Fibroblast of villous mesenchyme (primary cell): ENCODE results near the gene IFFO2. TPM values are rescaled to one million over a fixed set of nuclear protein-coding genes. Genes with fewer than 3 reads are reported as not detected.

Experiments used
- DNase-seq: peaks from one replicate; pipeline ENCODE4 v3.0.0-alpha.2; 2010; ENCODE audit warnings: low read depth
- H3K4me3 ChIP-seq: 2 replicates; pipeline ENCODE4 v1.5.1; 2011; ENCODE audit warnings: low read depth, mild to moderate bottlenecking, low read length
- CTCF ChIP-seq: IDR thresholded peaks from 2 replicates; pipeline ENCODE4 v1.5.1; 2012; ENCODE audit warnings: low read depth, mild to moderate bottlenecking, low read length; ENCODE audit not compliant: insufficient read depth
- total RNA-seq: library from RNA; depleted of rRNA; stranded (reverse); fragments of >200 nt; gene quantifications from 2 replicates; pipeline ENCODE4 v1.2.3, GENCODE V29; 2012

Gene IFFO2
- total RNA-seq, 1 donor = 11.2 TPM

DNA sequence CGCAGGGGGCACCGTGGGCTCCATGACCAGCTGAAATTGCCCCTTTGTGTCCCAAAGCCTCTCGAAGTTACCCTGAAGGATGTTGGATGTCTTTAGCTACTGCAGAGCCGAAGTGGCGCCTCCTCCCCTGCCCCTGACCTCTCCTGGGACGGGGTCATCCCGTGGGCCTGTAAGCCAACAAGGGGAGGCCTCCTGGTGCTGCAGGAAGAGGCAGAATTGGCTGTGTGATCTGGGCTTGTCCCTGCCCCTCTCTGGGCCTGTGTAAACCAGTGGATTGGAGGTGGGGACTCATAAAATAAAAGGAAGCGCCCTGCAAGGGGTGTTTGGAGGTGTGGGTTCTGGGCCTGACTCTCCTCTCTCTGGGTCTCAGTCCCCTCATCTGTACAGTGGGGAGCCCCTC, 94.9 kb downstream of the IFFO2 start:
- no peak overlapping the region for H3K4me3 ChIP-seq
- DNase-seq = no peak
- no peak for TF ChIP-seq CTCF

DNA sequence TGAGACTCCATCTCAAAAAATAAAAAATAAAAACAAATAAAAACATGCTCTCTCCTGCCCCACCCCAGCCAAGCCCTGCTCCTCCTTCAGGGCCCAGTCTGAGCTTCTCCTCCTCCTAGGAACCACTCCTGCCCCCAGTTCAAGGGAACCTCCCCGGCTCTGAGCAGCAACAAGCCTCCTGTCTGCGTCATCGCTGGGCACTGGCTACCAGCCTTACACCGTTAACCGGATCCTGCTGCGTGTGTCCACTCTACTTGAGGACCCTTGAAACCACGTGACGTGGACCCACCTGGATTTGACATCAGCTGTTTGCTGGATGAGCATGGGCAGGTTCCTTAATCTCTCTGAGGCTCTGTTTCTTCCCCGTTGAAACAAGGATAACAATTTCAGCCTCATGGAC, 95.4 kb downstream of the IFFO2 start:
- no peak for DNase-seq
- no peak for TF ChIP-seq CTCF

DNA sequence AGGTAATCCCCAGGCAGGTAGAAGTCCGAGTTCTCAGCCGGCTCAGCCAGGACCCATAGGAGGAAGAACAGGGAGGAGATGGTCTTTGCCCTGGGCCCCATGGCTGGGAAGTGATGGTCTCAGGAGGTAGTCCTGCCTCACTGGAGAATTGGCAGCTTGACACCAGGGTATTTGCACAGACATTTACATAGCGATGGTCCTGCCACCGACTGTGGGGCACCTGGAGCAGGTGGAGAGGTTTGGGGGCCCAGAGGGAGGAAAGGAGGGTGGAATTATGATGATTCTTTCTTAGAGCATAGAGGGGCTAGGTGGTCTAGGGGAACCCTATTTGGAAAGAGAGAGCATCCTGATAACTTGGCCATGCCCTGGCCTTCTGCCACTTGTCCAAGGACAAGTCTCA, 96.9 kb downstream of the IFFO2 start, which contains the start of gene TAS1R2:
Gene TAS1R2 (minus strand): TSS at position 101 of the 400 bp plus-strand sequence. CDS start 0 bp downstream, at position 101.
- TF ChIP-seq CTCF = no peak
- H3K4me3 ChIP-seq = no peak within 1 kb of the TSS
- no peak for DNase-seq

More for the DNA sequence above, 95.4 kb downstream of the IFFO2 start:
- H3K4me3 ChIP-seq = no peak overlapping the region

DNA sequence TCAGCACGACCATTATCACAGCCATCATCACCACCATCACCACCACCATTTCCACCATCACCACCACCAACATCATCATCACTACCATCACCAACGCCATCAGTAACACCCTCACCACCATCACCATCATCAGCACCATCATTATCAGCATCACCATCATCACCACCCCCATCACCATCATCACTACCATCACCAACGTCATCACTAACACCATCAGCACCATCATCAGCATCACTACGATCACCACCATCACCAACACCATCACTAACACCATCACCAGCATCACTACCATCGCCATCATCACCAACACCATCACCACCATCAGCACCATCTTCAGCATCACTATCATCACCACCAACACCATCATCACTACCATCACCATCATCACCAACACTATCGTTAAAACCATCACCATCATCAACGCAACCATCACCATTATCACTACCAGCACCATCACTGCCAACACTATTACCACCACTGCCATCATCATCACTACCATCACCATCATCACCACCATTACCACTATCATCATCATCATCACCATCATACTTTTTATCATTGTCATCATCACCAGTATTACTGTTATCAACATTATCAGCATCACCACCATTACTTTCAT, 98.3 kb downstream of the IFFO2 start:
- no peak overlapping the region for H3K4me3 ChIP-seq
- no peak for DNase-seq
- TF ChIP-seq CTCF = no peak

DNA sequence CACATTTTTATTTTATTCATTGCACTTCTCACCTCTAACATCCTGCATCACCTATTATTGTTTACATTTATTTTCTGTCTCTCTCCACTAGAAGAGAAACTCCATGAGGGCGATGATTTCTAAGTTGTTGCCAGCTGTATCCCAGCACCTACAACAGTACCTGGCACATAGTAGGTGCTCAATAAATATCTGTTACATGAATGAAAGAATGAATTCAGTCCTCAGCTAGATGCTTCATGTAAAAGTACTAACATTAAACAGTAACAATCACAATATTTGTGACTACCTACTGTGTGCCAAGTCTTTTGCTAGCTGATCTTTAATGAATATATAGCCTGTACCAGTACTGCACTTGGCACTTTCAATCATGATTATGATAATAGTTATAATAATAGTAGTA, 100.0 kb downstream of the IFFO2 start:
- no peak for DNase-seq
- H3K4me3 ChIP-seq = no peak overlapping the region
- no peak for TF ChIP-seq CTCF

- TF ChIP-seq CTCF = no peak
- no peak overlapping the region for H3K4me3 ChIP-seq
- no peak for DNase-seq
These were observed 100.9 kb downstream of the IFFO2 start for GRCh38 chr1:18855573-18855972.
